ENCODE results near the gene MEX3A. TPM values are rescaled to one million over a fixed set of nuclear protein-coding genes. Genes with fewer than 3 reads are reported as not detected.

Gene MEX3A
- total RNA-seq, 4 donors from 2014 or later, result 0.15 to 1.4 (median 0.65) TPM

DNA sequence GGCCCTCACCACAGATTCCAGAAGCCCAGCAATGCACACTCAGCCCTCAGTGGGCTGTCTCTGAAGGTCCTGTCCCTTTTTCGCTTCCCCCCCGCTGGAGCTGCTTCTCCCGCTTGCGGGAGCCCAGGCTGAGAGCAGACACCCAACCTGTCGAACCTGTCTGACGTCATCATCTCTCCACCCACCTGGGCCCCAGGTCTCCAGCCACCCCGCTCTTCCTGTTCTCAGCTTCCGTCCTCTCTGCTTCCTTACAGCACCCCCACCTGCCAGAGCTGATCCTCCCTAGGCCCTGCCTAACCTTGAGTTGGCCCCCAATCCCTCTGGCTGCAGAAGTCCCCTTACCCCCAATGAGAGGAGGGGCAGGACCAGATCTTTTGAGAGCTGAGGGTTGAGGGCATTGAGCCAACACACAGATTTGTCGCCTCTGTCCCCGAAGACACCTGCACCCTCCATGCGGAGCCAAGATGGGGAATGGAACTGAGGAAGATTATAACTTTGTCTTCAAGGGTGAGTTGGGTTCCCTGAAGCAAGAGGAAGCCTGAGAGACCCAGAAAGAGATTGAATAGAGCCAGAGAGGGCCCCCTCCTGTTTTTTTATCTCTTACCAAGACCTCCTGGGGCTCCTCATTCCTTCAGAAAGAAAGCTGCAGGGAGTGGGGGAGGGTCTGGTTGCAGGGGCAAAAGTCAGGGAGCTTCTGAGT, 21.2 kb downstream of the MEX3A start, which contains the start of gene RAB25:
RAB25 (plus strand) TSS at position 224 of the 700 bp plus-strand sequence; CDS start at position 465, 241 bp downstream.
- peak in 2 of 4 donors; percentile 43 to 73 for TF ChIP-seq POLR2A (IDR thresholded peaks at IDR 0.05)
- TF ChIP-seq, protein P1, sequence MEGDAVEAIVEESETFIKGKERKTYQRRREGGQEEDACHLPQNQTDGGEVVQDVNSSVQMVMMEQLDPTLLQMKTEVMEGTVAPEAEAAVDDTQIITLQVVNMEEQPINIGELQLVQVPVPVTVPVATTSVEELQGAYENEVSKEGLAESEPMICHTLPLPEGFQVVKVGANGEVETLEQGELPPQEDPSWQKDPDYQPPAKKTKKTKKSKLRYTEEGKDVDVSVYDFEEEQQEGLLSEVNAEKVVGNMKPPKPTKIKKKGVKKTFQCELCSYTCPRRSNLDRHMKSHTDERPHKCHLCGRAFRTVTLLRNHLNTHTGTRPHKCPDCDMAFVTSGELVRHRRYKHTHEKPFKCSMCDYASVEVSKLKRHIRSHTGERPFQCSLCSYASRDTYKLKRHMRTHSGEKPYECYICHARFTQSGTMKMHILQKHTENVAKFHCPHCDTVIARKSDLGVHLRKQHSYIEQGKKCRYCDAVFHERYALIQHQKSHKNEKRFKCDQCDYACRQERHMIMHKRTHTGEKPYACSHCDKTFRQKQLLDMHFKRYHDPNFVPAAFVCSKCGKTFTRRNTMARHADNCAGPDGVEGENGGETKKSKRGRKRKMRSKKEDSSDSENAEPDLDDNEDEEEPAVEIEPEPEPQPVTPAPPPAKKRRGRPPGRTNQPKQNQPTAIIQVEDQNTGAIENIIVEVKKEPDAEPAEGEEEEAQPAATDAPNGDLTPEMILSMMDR (IDR thresholded peaks at IDR 0.05), result no peak
- intact Hi-C loops (cut with DNase I), result no loop called here
- H3K36me3 ChIP-seq, result peaks cover 0 to 27% (median 0%) of the 10 kb centered on the region in 3 donors
- H3K4me1 ChIP-seq, result peaks cover 0 to 59% (median under 1%) of the 10 kb centered on the region in 3 donors
- DNase-seq, result no peak
- H3K27ac ChIP-seq, result peak within 1 kb of the TSS; percentile 83 to 93 (median 90)
- peak within 1 kb of the TSS; percentile 43 to 63 (median 51) for H3K4me3 ChIP-seq
- no peaks in the 10 kb centered on the region for H3K27me3 ChIP-seq
- 15 to 47% methylated on average over 8 to 11 of the region's 11 CpGs for WGBS, 2 donors
- no peaks in the 10 kb centered on the region for H3K9me3 ChIP-seq

- H3K36me3 ChIP-seq, result peaks cover 0 to 8% (median 0%) of the 10 kb centered on the region in 3 donors
- DNase-seq, result no peak
- intact Hi-C loops (cut with DNase I), result loop anchor here (10.0 kb wide), 1 partner anchor 122 kb away; the partner anchor contains the start of gene KHDC4
- TF ChIP-seq, protein P1 (IDR thresholded peaks at IDR 0.05), result no peak
- TF ChIP-seq POLR2A (IDR thresholded peaks at IDR 0.05), result no peak
- WGBS, 2 donors, result 88 to 90% methylated on average over 1 of the region's 1 CpG
- H3K27me3 ChIP-seq, result no peaks in the 10 kb centered on the region
- no peak overlapping the region for H3K27ac ChIP-seq
- no peak overlapping the region for H3K4me3 ChIP-seq
- H3K9me3 ChIP-seq, result no peaks in the 10 kb centered on the region
- H3K4me1 ChIP-seq, result peaks cover 0 to 51% (median 11%) of the 10 kb centered on the region in 3 donors
Observed at GRCh38 chr1:156056326-156056849, 25.9 kb downstream of the MEX3A start.

DNA sequence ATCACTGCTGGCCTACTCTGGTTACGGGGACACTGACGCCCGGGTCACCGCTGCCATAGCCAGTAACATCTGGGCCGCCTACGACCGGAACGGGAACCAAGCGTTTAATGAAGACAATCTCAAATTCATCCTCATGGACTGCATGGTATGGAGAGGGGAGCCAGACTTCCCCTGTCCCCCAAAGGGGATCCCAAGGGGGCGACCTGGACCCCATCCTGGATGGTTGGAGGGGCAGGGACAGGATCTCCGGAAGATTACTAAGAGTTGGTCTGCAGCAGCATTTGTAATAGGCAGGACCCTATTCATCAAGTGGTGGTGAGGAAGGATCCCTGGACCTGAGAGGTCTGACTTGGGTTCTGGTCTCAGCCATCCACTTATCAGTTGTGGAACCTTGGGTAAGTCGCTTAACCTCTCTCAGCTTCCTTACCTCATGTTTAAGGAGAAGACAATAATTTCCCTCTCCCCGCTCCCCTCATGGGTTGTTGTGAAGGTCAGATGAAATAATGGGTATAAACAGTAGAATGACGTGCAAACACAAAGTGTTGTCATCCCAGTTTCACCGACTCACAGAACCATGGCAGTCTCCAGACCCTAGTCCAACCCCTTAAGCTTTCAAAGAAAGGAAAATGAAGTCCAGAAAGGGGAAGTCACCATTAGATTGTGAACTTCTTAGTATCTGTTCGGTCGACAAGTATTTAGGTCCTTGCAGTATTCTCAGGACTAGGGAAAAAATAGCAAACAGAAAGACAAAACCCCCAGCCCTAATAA, 26.8 kb downstream of the MEX3A start:
- Histone ChIP-seq H3K27me3 (no peaks in the 10 kb centered on the region), H3K36me3 (peaks cover 0 to 16% (median 0%) of the 10 kb centered on the region in 3 donors), H3K27ac (peak overlapping the region; percentile 95 to 98 (median 96)), H3K4me3 (peak overlapping the region; percentile 84 to 95 (median 88)), H3K4me1 (peaks cover 0 to 48% (median 11%) of the 10 kb centered on the region in 3 donors), H3K9me3 (no peaks in the 10 kb centered on the region)
- intact Hi-C loops (cut with DNase I), result loop anchor here (10.0 kb wide), 1 partner anchor 121 kb away; the partner anchor contains the start of gene KHDC4
- no peak for DNase-seq
- no peak for TF ChIP-seq POLR2A (IDR thresholded peaks at IDR 0.05)
- TF ChIP-seq, protein P1 (IDR thresholded peaks at IDR 0.05), result no peak
- 45 to 65% methylated on average over 5 to 7 of the region's 17 CpGs for WGBS, 2 donors

- Histone ChIP-seq H3K27me3 (no peaks in the 10 kb centered on the region), H3K4me3 (peak within 1 kb of the TSS; percentile 84 to 95 (median 88)), H3K36me3 (peaks cover 0 to 24% (median 0%) of the 10 kb centered on the region in 3 donors), H3K4me1 (peaks cover 0 to 40% (median 11%) of the 10 kb centered on the region in 3 donors), H3K9me3 (no peaks in the 10 kb centered on the region), H3K27ac (peak within 1 kb of the TSS; percentile 95 to 98 (median 96))
- TF ChIP-seq POLR2A (IDR thresholded peaks at IDR 0.05), result peak in 3 of 4 donors; percentile 32 to 63 (median 41)
- TF ChIP-seq, protein P1 (IDR thresholded peaks at IDR 0.05), result peak in 1 of 6 experiments; percentile 17
- peak; percentile 88 for DNase-seq
- WGBS, 2 donors, result 0 to 1% methylated on average over 14 to 15 of the region's 53 CpGs
- intact Hi-C loops (cut with DNase I), result loop anchor here (10.0 kb wide), 1 partner anchor 120 kb away; the partner anchor contains the start of gene KHDC4
Observed at GRCh38 chr1:156054500-156055280, 27.6 kb downstream of the MEX3A start, which contains the start of gene LAMTOR2. Gene LAMTOR2 (plus strand): TSS chr1:156054782. CDS start chr1:156054890, 108 bp downstream.

All from esophagus squamous epithelium (tissue), 5 donors.